ENCODE measurements around the gene ADGRL1.

The ADGRL1 gene

DNA sequence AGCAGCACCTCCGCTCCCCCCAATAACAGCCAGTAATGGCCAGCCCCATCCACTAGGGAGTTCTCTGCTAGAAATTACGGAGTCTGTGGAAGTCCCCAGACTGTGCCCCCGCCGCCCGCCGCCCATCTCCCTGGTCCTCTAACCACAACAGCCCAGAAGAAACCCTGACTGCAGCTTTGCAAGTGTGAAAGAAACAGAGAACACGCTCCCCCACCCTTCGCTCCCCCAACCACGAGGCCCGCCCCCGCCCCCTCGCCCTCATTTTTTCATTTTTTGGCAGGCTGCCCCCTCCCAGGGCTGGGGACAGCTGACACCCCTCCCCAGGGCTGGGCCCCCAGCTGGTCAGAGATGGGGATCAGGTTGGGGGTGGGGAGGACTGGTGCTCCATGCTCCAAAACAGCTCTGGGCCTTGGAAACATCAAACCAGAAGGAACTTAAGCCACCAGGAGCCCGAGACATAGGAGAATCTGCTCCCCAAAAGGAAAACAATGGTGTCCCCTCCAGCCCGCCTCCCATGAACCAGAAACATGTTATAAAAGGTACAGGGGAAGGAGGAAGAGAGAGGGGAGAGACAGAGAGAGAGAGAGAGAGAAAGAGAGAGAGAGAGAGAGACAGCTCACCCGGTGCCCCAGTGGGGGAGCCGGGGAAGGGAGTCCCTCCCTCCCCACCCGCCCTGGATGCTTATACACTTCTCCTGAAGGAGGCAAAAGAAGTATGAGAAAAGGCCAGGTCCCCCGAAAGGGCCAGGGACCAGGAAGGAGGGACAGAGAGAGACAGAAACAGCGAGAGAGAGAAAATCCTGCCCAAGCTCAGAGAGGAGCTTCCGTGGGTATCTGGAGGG lies 39.8 kb downstream of the ADGRL1 start:
- TF ChIP-seq, protein P1, sequence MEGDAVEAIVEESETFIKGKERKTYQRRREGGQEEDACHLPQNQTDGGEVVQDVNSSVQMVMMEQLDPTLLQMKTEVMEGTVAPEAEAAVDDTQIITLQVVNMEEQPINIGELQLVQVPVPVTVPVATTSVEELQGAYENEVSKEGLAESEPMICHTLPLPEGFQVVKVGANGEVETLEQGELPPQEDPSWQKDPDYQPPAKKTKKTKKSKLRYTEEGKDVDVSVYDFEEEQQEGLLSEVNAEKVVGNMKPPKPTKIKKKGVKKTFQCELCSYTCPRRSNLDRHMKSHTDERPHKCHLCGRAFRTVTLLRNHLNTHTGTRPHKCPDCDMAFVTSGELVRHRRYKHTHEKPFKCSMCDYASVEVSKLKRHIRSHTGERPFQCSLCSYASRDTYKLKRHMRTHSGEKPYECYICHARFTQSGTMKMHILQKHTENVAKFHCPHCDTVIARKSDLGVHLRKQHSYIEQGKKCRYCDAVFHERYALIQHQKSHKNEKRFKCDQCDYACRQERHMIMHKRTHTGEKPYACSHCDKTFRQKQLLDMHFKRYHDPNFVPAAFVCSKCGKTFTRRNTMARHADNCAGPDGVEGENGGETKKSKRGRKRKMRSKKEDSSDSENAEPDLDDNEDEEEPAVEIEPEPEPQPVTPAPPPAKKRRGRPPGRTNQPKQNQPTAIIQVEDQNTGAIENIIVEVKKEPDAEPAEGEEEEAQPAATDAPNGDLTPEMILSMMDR (IDR thresholded peaks at IDR 0.05; ENCODE audit: low read depth, low read length), result no peak
- no peak overlapping the region for H3K4me3 ChIP-seq (ENCODE audit: low read depth, low read length)
- H3K27me3 ChIP-seq (ENCODE audit: insufficient read depth, low read depth, severe bottlenecking), result no peaks in the 10 kb centered on the region
- no peak for DNase-seq
- H3K36me3 ChIP-seq, result peaks cover 48% of the 10 kb centered on the region
- no peaks in the 10 kb centered on the region for H3K9me3 ChIP-seq (ENCODE audit: severe bottlenecking)
- H3K27ac ChIP-seq, result no peak overlapping the region

DNA sequence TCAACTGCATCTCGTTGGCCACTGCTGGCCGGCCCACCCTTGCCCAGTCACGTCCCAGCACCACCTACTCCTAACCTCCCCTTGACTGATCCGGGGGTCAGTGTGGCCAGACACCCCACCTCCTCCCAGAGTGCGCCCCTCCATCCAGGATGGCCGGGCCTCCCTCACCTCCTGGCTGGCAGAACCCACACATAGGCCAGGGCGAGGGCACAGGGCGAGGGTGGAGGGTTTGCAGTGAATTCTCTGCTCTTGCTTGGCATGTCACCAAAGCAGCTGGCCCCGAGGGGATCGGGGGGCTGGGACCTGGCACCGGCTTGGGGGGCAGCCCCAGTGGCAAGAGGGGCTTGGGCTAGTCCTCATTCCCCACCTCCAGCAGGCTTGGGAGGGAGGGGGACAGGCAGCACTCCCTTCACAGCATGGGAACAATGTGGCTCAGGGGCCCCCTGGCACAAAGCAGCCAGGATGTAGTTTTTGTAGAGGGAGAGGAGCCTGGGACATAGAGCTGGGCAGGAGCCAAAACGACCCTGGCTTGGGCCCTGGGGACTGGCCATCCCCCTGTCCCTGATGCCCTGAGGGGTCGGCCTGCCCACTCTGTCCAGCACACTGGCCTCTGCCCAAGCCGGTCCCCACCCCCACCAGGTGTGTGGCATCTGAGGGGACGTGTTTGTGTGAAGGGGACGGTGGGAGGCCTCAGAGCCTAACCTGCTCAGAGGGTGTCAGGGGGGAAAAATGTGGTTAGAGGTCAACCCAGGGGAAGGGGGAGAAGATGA lies 41.1 kb downstream of the ADGRL1 start:
- TF ChIP-seq, protein P1 (IDR thresholded peaks at IDR 0.05; ENCODE audit: low read depth, low read length), result no peak
- peaks cover 40% of the 10 kb centered on the region for H3K36me3 ChIP-seq
- no peak overlapping the region for H3K4me3 ChIP-seq (ENCODE audit: low read depth, low read length)
- no peaks in the 10 kb centered on the region for H3K27me3 ChIP-seq (ENCODE audit: insufficient read depth, low read depth, severe bottlenecking)
- no peaks in the 10 kb centered on the region for H3K9me3 ChIP-seq (ENCODE audit: severe bottlenecking)
- no peak overlapping the region for H3K27ac ChIP-seq
- no peak for DNase-seq

DNA sequence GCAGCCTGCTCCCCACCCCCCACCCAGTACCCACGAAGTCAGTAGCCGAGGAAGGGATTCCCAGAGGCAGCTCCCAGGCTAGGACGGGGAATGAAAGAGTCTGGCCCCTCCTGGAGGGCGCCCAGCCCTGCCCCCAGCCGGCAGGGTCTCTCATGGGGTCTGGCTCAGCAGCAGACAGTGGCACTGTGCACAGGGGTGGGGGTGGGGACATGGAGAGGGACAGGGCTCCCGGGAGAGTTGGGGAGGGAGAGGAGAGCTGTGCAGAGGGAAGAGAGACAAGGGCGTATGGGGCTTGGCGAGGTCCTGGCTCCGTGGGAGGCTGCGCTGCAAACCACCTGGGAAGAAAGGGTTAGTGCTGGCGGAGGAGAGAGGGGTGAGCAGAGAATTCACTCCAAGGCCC lies 41.9 kb downstream of the ADGRL1 start:
- DNase-seq, result no peak
- no peak overlapping the region for H3K4me3 ChIP-seq (ENCODE audit: low read depth, low read length)
- H3K27me3 ChIP-seq (ENCODE audit: insufficient read depth, low read depth, severe bottlenecking), result no peaks in the 10 kb centered on the region
- H3K36me3 ChIP-seq, result peaks cover 40% of the 10 kb centered on the region
- TF ChIP-seq, protein P1 (IDR thresholded peaks at IDR 0.05; ENCODE audit: low read depth, low read length), result no peak
- no peak overlapping the region for H3K27ac ChIP-seq
- H3K9me3 ChIP-seq (ENCODE audit: severe bottlenecking), result no peaks in the 10 kb centered on the region

DNA sequence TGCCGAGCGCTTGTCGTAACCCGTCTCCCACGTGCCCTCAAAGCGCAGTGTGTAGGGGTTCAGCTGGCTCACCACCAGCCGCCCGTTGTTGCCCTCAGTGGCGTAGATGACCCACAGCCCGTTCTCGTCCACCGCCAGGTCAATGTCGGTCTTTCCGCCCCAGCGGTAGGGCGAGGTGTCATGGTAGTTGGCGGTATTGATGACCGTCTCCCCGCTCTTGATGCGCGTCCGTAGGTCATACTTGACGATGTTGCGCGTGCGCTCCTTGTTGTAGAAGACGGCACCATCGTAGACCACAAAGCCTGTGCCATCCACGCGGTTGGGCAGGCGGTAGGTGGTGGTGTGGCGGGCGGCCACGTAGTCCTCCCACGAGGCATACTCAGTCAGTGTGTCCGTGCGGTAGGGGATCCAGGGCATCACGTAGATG lies 43.1 kb downstream of the ADGRL1 start:
- Histone ChIP-seq H3K36me3 (peaks cover 46% of the 10 kb centered on the region), H3K9me3 (ENCODE audit: severe bottlenecking) (no peaks in the 10 kb centered on the region), H3K27me3 (ENCODE audit: insufficient read depth, low read depth, severe bottlenecking) (no peaks in the 10 kb centered on the region), H3K27ac (no peak overlapping the region), H3K4me3 (ENCODE audit: low read depth, low read length) (no peak overlapping the region)
- no peak for DNase-seq
- TF ChIP-seq, protein P1 (IDR thresholded peaks at IDR 0.05; ENCODE audit: low read depth, low read length), result no peak

DNA sequence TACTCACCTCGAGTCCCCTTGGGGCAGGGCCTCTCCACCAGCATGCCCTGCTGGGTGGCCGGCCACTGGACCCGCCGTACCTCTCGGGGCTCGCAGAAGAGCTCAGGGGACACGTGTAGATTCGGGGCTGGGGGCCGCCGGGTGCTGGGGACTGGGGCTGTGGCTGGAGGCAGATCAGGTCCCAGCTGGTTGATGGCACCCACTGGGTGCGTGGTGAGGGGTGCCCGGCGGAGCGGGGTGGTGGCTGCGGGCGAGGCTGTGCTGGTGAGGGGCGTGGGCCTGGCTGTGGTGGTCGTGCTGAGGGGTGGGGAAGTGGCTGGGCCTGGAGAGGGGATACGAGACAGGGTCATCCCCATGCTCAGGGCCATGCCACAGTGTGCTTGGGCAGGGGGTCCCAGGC lies 44.7 kb downstream of the ADGRL1 start:
- no peak for DNase-seq
- H3K9me3 ChIP-seq (ENCODE audit: severe bottlenecking), result no peaks in the 10 kb centered on the region
- peaks cover 60% of the 10 kb centered on the region for H3K36me3 ChIP-seq
- TF ChIP-seq, protein P1 (IDR thresholded peaks at IDR 0.05; ENCODE audit: low read depth, low read length), result no peak
- H3K4me3 ChIP-seq (ENCODE audit: low read depth, low read length), result no peak overlapping the region
- no peaks in the 10 kb centered on the region for H3K27me3 ChIP-seq (ENCODE audit: insufficient read depth, low read depth, severe bottlenecking)
- H3K27ac ChIP-seq, result no peak overlapping the region; the same call in 1 of the 2 replicates

Measured in WERI-Rb-1 (cell line).